CD4-positive, alpha-beta T cell treated with Interleukin-6 for 4 hours (primary cell): ENCODE measurements around the gene KSR1.

Experiments used
- DNase-seq: peaks from one replicate; pipeline ENCODE4 v3.0.0-alpha.2; 2020; ENCODE audit warnings: mixed read lengths

KSR1 gene

GRCh38 chr17:27597783-27598320 is 141.6 kb downstream of the KSR1 start:
- no peak for DNase-seq

DNA sequence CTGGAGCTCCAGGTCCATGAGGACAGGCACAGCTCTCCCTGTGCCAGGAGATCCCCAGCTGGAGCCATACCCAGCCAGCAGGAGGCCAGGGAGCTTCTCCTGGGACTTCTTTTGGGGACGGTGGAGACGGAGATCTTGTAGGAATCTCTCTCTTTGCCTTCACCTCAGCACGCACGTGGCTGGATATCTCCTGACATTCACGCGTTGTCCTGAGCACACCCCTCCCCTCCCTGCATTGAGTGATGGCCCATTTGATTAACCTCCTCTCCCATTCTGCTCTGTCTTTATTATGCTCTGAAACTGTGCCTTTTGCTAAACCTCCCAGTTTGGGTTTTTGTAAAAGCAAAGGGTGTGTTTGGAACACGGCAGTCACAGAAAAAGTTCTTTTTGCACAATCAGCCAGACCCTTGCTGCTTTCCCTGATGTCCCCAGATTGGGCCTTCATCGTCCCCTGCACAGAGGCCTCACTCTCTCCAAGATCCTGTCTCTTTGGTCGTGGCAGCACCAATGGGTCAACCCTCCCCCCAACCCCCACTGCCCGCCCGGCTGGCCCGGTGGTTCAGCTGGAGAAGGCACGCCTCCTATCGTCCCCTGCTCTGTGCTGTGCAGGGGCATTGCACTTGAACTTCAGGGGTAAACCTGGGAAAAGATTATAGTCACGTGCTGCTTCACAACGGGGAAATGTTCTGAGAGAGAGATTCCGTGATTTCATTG is 142.2 kb downstream of the KSR1 start:
- DNase-seq: no peak

- no peak for DNase-seq
These were observed 144.2 kb downstream of the KSR1 start for GRCh38 chr17:27600471-27600870.

- DNase-seq: peak; percentile 84
These were observed 145.1 kb downstream of the KSR1 start for GRCh38 chr17:27601069-27601974.

DNA sequence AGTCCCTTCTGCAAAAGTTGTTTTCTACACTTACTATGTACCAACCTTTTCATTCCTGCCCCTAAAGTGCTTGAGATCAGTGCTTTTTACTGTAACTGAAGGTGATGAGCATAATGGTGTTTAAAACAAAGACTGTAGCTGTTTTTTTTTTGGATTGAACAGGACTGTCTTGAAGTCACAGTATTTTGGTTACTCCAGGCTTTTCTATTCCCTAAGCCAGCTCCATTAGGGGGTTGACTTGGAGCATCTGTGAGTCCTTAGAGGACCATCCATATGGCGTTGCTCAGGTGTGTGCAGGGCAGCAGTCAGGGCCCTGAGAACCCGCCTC is 145.7 kb downstream of the KSR1 start:
- no peak for DNase-seq

DNA sequence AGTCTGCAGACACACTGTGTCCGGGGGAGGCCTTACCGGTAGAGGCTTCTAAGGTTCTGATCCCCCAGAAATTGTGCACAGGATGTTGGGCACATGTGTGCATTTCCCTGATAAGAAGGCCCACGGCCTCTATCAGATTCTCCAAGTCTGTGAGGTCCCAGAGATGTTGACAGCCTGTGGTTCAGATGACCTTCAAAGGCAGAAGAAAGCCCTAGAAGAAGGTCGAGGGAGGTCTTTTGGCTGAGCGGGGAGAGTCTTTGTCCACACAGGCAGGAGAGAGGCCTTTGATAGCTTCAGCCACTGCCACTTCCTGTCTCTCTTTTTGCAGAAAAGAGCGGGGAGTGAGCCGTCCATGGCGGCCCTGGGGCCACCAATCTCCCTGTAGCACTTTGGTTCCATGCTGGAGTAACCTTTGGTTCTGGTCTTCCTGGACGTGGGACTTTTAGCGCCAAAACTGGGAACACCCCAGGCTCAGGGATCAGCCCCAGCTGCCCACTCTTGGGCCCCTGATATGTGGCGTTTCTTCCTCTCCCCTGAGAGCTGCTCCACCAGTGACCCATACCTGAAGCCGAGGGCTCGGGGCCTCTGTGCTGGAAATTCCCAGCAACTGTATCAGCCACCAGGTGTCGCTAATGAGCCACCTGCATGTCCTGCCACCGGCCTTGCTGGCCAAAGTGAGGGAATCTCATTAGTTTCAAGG is 146.6 kb downstream of the KSR1 start:
- DNase-seq: peak; percentile 79

- no peak for DNase-seq
These were observed 147.1 kb downstream of the KSR1 start for GRCh38 chr17:27603421-27603770.

DNA sequence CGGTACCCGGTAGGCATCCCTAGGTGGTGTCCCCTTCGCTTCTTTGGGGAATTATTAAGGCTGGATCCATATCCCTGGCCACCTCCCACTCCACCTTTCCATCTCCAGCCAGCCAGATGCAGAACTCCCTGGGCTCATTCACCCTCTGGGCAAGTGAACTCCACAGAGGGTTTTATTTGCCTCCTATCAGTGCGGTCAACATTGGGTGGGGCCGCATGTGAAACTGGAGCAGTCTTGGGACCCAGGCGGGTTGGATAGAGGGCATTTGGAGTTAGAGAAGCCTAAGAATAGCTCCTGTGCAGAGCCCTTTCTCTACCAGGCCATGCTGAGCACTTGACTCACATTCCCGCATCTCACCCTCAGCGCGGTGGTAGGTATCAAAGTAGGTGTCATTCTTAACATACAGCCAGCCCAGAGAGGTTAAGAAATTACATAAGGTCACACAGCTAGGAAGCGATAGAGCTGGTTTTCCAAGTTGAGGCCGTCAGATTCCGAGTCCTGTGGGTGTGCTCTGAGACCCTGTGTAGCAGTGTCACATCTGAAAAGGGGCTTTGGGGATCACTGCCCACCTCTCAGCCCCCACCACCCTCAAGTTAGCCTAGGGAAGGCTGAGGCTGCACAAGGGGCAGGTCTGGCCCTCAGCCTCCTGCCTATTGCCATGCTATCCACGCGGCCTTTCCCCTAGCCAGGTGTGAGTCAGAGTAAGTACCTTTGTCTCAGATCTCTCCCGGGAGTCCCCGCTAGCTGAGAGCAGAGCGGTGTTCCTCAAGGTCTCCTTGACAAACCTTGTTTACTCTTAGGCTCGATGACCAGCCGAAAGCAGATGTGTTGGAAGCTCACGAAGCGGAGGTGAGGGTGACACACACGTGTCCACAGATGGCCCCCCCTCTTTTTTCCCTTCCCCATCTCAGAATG is 147.9 kb downstream of the KSR1 start:
- no peak for DNase-seq

- no peak for DNase-seq
These were observed 149.2 kb downstream of the KSR1 start for GRCh38 chr17:27605409-27605808.

DNA sequence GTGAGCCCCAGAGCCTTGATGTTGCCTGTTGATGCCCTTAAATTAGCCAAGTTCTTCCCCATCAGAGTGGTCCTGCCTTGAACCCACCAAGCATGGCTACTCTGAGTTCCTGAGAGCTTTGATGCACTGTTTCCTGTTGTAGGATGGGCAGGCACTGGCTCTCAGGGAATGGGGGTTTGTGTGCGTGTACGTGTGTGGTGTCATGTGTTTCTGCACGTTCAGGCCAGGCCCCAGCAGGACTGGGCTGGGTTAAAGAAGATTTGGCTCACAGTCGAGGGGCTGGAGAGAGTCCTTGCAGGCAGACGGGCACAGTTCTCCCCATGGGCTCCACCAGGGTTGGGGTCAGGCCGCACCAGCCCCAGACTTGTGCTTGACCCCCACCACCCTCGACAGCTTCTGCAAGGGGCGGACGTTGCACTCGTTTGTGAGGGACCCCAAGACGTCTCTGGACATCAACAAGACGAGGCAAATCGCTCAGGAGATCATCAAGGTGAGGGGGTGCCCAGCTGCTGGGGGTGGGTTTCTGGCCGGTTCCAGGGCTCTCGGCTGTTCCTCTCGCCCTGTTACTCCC is 151.4 kb downstream of the KSR1 start:
- DNase-seq: no peak

DNA sequence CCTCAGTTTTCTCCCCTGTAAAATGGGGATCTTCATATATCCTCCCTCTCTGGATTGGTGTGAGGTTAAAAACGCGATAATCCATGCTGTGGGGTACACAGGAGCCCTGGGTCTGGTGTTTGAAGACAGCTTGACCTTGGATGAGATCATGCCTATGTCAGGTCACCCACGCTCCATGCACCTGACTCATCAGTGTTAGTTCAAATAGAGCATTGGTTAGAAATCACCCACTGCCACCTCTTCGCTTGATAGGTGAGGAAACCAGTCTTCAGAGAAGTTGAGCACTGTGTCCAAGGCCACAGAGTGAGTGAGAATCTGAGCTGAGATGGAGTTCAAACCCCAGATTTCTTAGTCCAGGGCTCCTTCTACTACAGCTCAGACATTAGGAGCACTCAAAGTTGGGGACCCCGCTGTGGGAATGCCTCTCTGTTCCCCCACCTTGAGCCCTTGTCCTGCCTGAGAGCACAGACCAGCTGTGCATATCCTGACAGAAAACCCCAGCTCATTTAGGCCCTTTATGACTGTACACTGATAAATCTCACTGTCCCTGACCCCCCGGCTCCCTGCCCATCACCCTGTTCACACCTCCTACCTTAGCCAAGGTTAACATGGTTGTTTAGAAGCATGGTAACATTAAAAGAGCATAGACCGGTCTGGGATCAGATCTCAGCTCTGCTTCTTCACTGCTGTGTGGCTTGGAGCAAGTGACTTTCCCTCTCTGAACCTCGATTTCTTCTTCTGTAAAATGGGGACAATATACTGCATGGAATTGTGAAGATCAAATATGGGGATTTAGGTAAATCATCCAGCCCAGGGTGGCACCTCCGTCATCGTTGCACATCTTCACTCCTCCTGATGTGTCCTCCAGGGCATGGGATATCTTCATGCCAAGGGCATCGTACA is 152.3 kb downstream of the KSR1 start:
- no peak for DNase-seq

- DNase-seq: peak; percentile 14
These were observed 153.5 kb downstream of the KSR1 start for GRCh38 chr17:27609611-27610303.

GRCh38 chr17:27610304-27610677 is 154.0 kb downstream of the KSR1 start:
- no peak for DNase-seq

GRCh38 chr17:27612160-27612770 is 156.0 kb downstream of the KSR1 start:
- DNase-seq: no peak

DNA sequence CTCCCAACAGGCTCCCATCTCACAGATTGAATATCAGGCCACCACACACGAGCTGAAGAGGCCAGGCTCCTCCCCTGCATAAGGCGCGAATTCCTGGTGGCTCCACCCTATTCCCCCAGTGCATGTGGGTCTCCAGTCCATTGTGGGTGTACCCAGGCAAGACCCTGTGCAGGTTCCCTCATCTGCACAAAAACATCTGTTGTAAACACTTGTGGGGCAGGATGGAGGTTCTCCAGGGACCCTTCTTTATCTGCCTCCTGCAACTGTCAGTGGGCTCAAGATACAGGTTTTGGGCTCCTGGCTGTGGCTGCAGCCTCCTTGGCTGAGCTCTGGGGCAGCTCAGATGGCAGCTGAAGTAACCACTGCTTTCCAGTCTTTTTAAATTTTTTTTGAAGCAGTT is 157.2 kb downstream of the KSR1 start:
- DNase-seq: no peak

GRCh38 chr17:27615121-27615520 is 158.9 kb downstream of the KSR1 start:
- DNase-seq: no peak

GRCh38 chr17:27616414-27616813 is 160.2 kb downstream of the KSR1 start:
- DNase-seq: no peak

- DNase-seq: no peak
These were observed 162.2 kb downstream of the KSR1 start for GRCh38 chr17:27618417-27618816.

GRCh38 chr17:27620721-27621120 is 164.5 kb downstream of the KSR1 start:
- no peak for DNase-seq

DNA sequence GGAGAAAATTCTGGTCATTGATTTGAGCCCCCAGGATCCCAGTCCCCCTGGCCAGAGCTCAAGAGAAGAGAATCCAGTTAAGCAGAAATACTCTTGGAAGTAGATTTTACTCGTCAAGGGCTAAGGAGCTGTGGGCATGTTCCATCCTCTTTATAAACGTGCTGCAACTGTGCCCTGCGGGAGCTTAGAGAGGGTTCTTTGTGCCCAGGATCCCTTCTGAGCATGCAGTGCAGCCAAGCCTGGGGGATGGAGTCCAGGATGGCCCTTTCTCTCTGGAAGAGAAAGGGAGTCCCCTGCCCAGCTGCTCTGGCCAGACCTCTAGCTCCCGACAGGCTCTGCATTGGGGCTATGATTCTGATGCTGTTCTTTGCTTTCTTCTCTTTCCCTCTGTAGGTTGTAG is 165.3 kb downstream of the KSR1 start:
- DNase-seq: no peak
